HG03196 (cell line): Measurements from ENCODE around the gene LY6G6F.

Experiments used
- ATAC-seq: cut with Tn5 transposase; IDR thresholded peaks from one replicate; pipeline ENCODE4 v1.9.1; 2021; ENCODE audit not compliant: unreplicated experiment

LY6G6F gene

DNA sequence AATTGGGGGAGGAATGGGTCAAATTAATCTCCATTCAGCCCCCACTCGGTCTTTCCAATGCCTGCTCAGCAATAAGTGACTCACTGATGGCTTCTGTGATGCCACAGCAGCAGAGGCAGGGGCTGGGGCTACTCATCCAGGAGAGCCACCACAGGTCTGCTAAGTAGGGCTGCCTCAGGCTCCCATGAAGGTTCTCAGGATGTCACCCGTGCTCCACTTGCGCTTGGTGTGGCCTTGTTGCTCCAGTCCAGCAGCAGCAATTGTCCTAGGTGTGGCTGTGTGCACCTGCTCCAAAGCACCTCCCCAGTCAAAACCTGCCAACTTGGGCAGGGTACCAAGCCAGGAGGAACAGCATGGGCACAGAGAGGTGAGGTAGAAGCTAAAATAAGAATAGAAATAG lies 15.5 kb downstream of the LY6G6F start:
- ATAC-seq, result no peak

DNA sequence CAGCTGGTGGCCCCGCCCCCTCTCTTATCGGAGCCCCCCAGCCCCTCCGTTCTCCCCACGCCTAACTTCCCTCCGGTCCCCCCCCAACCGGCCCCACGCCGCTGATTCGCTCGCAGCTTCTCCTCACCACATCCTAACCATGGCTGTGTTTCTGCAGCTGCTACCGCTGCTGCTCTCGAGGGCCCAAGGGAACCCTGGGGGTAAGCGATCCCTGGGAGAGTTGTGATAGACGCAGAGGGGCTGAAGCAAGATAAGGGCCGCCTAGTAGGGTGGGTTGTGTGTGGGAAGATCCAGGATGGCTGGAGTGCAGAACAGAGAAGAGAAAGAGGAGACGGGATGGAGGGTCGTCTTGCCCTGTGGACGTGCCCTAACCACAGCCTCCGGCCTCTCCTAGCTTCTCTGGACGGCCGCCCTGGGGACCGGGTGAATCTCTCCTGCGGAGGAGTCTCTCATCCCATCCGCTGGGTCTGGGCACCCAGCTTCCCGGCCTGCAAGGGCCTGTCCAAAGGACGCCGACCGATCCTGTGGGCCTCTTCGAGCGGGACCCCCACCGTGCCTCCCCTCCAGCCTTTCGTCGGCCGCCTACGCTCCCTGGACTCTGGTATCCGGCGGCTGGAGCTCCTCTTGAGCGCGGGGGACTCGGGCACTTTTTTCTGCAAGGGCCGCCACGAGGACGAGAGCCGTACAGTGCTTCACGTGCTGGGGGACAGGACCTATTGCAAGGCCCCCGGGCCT lies 16.7 kb downstream of the LY6G6F start, which contains the start of gene MPIG6B:
Gene MPIG6B, plus strand, starts transcription at position 129 of the 735 bp plus-strand sequence. Its CDS starts 11 bp downstream, at position 140.
- no peak for ATAC-seq

DNA sequence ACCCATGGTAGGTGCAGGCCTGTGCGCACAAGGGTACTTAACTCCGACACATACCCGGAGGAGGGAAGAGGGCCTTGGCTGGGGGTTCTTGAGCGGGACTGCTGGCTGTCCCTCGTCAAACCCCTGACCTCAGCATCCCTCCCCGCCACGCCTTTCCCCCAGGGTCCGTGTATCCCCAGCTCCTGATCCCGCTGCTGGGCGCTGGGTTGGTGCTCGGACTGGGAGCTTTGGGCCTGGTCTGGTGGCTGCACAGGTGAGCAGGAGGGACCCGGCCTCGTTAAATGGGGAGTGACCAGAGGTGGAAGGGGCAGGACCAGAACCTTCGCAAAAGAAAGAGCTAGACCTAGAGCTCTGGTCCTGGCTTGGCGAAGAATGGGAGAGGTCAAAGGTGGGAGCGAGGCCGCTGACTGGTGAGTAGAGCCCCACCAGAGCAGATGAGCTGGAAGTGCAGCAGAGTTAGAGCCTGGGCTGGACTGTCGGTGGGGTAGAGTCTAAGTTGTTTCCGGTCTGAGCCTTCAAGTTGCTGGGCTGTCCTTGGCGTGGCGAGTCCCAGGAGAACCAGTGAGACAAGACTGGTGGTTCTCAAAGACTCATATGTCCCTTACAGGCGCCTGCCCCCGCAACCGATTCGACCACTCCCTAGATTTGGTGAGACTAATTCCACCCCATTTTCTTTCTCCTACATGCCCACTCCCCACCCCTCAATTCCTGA lies 17.5 kb downstream of the LY6G6F start:
- no peak for ATAC-seq

DNA sequence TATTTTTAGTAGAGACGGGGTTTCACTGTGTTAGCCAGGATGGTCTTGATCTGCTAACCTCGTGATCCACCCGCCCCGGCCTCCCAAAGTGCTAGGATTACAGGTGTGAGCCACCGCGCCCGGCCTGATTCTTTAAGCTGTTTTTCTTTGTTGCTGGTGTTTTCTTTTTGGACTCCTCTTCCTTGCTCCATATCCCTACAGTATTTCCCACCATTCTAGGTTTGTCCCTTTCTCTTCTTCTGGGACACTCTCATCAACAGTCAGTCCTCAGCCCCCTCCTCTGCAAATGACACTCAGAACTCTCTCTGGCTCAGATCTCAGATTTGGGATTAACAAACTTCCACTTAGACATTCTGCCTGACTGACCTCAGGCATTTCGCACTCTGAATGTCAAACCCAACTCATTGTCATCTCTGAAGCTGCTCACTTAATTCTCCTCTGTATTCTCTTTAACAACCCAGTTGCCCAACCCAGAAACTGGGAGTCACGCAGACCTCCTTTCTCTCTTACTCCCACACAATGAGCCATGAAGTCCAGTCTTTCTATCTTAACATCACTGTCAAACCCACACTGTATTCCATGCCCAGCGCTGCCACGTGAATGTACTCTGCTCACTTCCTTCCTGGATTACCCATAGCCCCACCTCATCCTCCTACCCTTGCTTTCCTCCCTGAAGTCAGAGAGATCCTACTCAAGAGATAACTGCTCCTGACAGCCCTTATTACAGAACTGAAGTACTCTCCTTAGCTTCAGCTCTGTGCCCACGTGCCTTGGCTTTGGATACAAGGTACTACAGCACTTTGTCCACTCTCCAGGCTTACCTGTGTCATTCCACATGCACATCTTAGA lies 19.1 kb downstream of the LY6G6F start:
- no peak for ATAC-seq

DNA sequence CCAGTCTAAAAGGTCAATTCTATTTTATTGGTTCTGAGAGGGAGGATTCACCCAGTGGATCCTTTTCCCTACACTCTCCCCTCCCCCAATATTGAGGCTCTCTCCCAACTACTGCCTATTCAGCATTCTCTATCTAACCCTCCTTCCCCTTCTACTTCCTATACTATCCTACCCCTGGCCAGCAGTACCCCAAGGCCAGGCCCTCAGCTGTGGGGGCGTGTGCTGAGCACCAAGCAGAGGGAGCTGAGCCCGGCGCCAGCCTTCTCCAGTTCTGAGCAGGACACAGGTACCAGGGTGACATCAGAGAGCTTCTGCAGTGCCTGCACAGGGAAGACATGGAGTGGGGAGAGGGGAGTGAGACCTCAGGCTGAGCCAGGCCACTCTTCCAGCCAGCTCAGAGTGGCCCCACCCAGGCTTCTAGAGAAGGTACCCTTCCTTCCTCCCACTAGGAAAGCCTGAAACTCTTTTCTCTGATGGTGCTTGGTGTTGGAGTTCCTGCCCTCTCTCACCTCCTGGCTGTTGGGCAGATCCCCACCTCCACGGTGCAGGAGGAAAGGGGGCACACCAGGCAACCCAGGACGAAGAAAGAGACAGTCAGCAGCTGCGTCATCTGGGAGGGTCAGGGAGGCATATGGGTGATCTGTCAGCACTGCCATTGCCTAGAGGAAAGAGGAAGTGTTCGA lies 20.5 kb downstream of the LY6G6F start:
- no peak for ATAC-seq

DNA sequence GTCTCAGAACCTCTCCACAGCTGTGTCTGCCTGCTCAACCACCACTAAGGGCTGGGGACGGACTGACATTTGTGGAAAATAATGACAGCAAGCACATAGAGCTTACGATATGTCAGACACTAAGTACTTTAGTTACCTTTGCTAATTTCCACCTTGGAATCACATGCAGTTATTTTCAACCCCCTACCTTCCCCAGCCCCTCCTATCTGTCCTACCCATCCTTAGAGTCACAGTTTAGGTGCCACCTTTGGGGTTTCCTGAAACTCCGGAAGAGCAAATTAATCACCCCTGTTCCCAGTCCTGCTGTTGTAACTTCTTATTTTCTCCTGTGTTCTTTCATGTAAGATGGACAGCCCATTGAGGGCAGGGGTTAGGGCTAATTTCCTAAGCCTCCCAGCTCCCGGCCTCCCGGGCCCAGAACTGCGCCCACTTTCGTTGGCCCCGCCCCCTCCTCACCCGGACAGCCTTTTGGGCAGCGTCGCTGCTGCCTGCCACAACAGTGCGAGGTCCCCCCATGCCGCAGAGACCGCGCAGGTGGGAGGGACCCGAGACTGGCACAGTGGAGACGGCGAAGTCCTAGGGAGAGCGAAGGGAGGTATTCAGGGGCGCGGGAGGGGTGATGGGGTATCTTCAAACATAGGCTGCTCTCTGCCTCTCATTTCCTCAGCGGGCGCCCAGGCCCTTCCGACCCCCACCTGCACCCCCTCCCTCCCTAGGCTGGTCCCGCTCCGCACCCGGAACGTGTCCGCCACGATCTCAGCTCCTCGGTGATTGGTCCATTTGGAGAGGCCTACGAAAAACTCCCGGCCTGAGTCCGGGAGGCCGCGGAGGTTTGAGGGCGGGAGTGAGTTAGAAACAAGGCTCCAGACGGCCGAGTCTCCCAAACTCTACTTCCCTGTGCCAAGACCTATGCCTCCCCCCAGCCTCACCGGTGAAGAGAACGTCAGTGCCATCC lies 21.3 kb downstream of the LY6G6F start:
- ATAC-seq, result no peak

DNA sequence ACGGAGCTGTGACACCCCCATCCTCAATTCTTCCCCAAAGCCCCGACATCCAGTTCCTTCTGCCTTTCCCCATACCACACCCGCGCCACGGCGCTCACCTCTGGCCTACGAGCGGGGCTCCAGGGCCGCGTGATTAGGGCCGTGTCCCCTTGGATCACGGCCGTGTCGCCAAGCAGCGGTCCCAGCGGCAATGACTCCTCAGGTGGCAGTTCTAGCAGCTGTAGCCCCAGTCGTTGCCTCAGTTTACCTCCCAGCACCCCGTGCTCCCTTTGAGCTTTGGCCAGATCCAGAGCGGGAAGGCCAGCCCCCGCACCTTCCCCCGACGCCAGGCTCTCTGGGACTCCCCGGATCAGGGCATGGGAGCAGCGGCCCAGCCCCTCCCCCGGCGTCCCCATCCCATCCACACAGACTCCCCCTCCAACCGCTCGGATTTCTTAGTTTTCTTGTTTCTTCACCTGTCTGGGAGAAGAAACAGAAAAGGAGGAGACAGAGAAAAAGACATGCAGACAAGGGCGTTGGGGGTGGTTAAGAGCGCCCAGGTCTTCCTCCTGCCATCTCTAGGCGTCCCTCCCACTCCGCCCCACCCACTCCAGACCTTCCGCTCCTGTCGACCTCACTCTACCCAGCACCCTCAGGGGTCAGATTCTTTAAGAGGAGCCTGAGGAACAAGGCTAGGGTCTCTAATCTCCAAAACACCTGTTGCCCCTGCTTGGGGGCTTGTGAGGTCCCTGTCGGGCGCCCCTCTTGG lies 22.3 kb downstream of the LY6G6F start, which contains the start of gene DDAH2:
Gene DDAH2, minus strand, starts transcription at position 533 of the 748 bp plus-strand sequence. Its CDS starts 138 bp downstream, at position 395.
- no peak for ATAC-seq

DNA sequence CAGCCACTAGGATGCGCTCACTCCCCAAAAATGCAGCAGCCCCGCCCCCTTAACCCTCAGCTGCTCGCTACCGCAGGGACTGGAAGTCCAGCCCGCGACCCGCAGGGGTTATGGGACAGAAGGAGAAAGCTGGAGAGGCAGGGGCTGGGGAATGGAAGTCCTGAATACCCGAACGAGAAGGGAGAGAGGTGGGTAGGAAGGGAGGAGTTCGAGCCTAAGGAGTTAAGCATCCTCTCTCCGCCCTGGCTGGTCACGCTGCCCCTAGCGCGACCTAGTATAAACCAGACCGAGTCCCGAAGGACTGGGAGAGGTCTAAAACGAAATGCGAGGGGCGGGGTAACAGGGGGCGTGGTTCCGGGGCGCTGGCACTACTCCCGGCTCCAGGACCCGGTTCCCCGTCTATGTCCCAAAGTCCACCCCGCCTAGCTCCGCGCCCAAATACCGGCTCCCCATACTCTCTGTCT lies 22.9 kb downstream of the LY6G6F start:
- ATAC-seq, result no peak

DNA sequence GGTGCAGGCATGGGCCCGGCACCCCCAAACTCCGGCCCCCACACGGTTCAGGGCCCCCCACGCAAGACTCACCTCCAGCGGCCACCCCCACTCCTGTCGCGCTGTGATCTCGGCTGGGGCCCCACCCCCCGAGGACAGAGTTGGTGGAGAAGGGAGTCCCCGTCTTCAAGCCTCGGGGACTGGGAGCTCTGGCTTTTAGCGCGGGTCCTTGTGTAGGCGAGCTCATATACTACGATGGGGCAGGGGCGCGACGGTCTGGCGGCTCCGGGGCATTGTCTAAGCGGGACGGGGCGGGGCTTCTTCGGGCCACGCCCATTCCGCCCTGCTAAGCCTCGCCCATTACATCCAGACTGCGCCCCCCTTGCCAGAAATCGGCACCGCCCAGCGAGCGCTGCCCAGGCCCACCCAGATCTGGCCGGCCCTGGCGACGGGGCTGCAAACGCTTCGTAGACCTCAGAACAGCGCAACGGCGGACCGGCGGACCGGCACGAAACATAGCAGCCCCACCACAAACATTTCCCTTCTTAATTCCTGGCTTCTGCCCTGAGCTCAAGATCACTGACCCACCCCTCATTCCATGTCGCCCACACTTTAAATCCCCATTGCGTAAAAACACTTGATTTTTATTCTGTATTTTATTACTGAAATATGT lies 23.4 kb downstream of the LY6G6F start:
- no peak for ATAC-seq

DNA sequence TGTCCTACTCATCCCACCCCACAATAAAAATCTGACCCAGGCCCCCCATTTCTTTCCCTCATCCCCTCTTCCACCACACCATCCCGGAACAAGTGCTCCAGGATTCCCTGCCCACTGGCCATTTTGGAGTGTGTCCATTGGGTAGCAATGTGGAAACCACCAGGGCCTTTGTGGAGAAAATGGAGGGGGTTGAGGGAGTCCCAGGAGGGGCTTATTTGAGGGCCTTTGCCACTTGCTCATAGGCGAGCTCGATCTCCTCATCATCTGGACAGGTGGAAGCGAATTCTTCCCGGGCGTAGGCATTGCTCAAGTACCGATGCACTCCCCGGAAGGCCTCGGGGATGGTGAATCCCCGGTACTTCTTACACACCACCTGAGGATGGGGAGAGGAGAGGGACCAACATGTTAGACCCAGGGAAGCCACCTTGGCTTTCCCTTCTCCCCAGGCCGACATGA lies 24.0 kb downstream of the LY6G6F start:
- no peak for ATAC-seq

DNA sequence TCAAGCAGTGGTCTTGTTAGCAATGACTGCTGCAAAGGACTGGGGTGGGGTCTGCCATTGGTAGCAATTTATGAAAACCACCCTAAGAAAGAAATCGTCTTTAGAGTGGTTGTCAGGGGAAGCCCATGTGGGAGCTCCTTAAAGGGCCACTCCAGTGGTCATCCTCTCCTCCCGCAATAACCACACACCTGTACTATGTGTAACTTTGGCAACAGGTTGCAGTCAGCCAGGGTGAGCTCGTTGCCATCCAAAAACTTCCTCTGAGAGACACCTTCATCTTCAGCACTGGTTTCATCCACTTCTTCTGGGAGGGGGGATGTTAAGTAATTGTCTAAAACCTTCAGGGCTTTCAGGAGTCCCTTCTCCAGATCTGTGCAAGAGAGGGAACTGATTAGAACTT lies 25.4 kb downstream of the LY6G6F start:
- no peak for ATAC-seq

DNA sequence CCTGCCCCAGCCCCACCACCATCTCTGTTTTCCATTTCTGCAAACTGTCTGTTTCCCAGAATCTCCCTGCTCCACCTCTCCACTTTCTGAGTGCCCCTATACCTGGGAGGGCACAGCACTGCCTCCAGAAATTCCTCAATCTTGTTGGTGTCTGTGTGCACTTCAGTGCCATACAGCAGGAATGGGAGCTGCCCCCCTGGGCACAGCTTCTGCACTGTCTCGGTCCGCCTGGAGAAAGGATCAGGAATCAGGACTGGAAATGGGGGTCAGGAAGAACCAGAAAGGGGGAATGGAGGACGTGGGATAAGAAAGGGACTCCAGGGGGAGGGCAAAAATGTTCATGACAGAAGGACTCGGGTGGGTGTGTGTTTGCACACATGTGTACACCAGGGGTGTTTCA lies 27.1 kb downstream of the LY6G6F start:
- no peak for ATAC-seq

DNA sequence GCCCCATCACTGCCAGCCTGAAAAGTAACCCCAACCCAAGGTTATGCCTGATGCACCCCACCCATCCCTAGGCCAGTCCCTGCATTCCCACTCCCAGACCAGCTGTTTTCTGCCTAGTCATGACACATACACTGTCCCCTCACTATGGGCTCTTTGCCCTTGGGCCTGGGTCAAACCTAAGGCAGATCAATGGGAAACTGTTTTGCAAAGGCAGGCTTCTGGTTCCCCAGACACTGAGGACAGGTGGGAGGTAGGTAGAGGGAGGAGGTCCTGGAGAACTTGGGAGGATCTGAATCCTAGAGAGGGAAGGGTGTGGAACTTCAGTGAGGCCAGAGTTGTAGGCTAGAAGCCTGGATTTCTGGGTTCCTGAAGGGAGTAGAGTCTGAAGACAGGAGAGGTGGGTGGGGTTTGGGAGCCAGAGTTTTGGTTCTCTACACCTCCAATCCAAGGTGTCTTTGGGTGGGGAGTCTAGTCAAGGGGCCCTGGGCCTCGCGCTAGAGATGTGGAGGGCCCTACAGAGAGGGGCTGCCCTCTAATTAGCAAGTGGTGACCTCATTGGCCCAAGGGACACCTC lies 27.7 kb downstream of the LY6G6F start:
- ATAC-seq, result no peak

DNA sequence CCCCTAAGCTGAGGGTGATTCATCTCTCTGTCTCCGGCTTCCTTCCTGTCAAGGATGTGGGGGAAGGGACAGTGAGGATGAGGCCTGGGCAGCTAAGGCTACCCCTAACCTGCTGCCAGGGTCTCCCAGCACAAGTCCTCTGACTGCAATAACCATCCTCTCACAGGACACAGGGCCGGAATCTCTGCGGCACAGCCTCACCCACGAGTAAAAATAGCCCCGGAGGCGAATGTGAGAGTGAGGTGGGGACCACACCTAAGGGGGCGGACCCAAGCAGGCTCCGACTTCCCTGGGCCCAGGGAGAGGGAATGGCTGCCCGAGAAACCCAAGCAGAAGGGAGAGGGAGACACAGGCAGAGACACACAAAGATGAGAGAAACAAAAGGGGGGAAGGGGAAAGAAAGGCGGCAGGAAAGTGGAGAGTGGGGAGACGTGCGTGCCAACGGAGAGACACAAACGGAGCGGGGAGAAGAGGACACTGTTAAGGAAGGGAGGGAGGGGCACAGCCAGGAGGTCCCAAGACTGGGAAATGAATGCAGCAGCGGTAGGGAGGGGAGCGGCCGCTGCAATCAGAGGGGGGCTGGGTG lies 28.2 kb downstream of the LY6G6F start:
- ATAC-seq, result peak; percentile 33

DNA sequence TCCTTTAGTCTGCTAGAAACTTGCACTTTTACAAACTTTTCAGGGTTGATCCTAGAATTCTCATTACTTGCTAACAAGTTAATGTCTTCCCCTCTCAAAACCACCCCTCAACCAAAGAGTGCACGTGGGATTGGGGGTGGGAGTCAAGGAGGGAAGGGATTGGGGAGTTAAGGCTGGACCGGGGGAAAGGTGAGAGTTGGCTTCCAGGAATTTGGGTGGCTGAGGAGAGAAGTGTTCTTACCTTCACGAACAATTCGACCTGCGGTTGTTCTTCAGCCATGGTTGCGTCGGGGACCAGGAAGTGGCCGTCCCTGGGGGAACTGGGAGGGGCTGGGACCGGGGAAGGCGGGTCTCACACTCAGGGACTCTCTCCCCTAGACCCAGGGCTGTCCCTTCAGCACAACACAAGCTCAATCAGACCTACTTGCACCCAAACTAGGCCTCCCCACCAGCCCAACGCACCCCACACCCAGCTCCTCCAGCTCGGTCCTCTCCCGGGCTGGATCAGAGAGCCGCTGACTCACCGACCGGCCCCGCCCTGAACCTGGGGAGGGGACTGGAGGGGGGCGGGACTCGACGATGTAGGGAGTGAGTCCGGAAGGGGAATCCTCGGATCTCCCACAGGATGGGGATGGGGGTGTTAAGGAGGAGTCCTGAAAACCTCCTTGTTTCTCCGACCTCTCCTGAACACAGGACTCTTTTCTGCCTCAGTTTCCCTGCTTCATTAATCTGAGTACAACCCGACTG lies 29.5 kb downstream of the LY6G6F start, which contains the start of gene CLIC1:
Gene CLIC1, minus strand, starts transcription at position 510 of the 747 bp plus-strand sequence. Its CDS starts 230 bp downstream, at position 280.
- peak; percentile 23 for ATAC-seq

DNA sequence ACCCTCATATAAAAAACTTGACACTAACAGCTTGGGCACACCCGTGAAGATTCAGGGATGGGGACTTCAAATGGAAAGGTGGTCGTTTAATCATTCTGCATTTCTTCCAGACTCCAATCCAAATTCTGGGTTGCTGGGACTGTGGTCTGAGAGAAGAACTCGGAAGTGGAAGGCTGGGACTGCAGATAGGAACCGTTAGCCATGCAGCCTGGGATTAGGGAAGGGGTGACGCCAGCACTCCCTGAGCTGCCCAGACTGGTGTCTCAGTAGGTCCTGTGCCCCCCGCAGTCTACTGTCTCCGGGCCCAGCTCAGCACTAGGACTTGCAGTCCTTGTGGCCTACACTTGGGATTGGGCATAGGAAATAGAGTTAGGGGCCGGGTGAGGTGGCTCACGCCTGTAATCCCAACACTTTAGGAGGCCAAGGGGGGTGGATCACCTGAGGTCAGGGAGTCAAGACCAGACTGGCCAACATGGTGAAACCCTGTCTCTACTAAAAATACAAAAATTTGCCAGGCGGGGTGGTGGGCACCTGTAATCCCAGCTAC lies 30.2 kb downstream of the LY6G6F start:
- no peak for ATAC-seq
